Measurements from ENCODE around the gene MGST2. TPM values are rescaled to one million over a fixed set of nuclear protein-coding genes. Genes with fewer than 3 reads are reported as not detected.

MGST2 gene
- total RNA-seq, 2 experiments from 2014 or later = 0.70 to 3.0 TPM

DNA sequence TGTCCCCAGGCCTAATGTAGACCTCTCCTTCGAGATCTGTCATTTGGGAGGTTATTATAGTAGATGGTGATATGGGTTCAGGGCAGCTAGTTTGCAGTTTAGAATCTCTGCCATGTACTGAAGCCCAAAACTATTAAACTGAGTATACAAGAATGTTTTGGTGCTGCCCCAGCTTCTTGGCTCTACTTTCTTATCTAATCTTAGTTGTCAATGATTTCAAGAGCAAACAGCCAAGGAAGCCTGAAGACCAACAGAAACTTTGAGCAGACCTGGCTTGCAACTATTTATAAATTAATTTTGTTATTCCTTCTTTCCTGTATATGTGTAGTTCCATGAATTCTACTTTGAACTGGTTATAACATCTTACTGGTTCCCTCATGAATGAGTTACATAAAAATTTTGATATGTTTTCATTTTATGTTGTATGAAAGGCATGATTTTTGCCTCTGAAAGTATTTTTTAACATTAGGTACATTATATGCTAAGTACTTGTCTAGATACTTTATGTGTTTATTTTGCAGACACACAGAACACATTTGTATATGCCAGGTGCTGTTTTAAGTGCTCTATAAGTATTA, 2.0 kb upstream of the MGST2 start:
- TF ChIP-seq, protein P1, sequence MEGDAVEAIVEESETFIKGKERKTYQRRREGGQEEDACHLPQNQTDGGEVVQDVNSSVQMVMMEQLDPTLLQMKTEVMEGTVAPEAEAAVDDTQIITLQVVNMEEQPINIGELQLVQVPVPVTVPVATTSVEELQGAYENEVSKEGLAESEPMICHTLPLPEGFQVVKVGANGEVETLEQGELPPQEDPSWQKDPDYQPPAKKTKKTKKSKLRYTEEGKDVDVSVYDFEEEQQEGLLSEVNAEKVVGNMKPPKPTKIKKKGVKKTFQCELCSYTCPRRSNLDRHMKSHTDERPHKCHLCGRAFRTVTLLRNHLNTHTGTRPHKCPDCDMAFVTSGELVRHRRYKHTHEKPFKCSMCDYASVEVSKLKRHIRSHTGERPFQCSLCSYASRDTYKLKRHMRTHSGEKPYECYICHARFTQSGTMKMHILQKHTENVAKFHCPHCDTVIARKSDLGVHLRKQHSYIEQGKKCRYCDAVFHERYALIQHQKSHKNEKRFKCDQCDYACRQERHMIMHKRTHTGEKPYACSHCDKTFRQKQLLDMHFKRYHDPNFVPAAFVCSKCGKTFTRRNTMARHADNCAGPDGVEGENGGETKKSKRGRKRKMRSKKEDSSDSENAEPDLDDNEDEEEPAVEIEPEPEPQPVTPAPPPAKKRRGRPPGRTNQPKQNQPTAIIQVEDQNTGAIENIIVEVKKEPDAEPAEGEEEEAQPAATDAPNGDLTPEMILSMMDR (IDR thresholded peaks at IDR 0.05) = no peak
- Histone ChIP-seq H3K27ac (ENCODE audit: low read depth in 1 of 2, low read length in 2 of 2) (no peak overlapping the region), H3K27me3 (ENCODE audit: control insufficient read depth in 1 of 2, insufficient read depth in 2 of 2, low read length in 2 of 2) (no peaks in the 10 kb centered on the region), H3K4me3 (ENCODE audit: low read length) (no peak overlapping the region), H3K9me3 (ENCODE audit: control insufficient read depth in 1 of 2, insufficient read depth in 1 of 2, low read length in 2 of 2) (no peaks in the 10 kb centered on the region), H3K36me3 (ENCODE audit: insufficient read depth, low read length) (no peaks in the 10 kb centered on the region), H3K4me1 (ENCODE audit: insufficient read depth, low read length) (peaks cover 19% of the 10 kb centered on the region)
- ATAC-seq (ENCODE audit: poor library complexity) (no peak), DNase-seq (no peak)
- CTCF ChIA-PET = no interaction called here
- intact Hi-C loops (cut with DNase I, micrococcal nuclease) = no loop called here
- H3K27me3 Mint-ChIP-seq = no peaks in the 10 kb centered on the region
- peaks cover 22% of the 10 kb centered on the region for H3K4me1 Mint-ChIP-seq (ENCODE audit: low read depth)
- POLR2A ChIA-PET = no interaction called here
- H3K4me3 Mint-ChIP-seq = peak overlapping the region; percentile 58
- no peaks in the 10 kb centered on the region for H3K36me3 Mint-ChIP-seq (ENCODE audit: low read depth)
- H3K9me3 Mint-ChIP-seq = no peaks in the 10 kb centered on the region
- no peak overlapping the region for H3K27ac Mint-ChIP-seq

DNA sequence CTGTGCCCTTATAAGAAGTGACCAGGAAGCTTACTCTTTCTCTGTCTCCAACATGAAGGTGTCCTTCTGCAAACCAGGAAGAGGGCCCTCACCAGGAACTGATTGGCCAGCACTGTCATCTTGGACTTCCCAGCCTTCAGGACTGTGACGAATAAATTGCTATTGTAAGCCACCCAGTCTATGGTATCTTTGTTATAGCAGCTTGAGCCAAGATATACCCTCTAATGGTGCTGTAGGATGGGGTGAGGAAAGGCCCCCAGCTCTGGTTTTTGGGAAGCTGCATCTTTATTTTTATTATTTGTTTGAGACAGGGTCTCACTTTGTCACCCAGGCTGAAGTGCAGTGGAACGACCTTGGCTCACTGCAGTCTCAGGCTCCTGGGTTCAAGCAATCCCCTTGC, 1.2 kb upstream of the MGST2 start:
- peaks cover 21% of the 10 kb centered on the region for H3K4me1 Mint-ChIP-seq (ENCODE audit: low read depth)
- TF ChIP-seq, protein P1 (IDR thresholded peaks at IDR 0.05) = no peak
- H3K27ac ChIP-seq (ENCODE audit: low read depth in 1 of 2, low read length in 2 of 2) = no peak overlapping the region
- POLR2A ChIA-PET = interaction anchor here (3.1 kb wide), 1 partner anchor 109 kb away, joined by 16 read pairs; the partner anchor contains the start of gene SETD7
- CTCF ChIA-PET = no interaction called here
- intact Hi-C loops (cut with DNase I, micrococcal nuclease) = no loop called here
- H3K4me3 Mint-ChIP-seq = peak overlapping the region; percentile 58
- no peak overlapping the region for H3K27ac Mint-ChIP-seq
- no peaks in the 10 kb centered on the region for H3K9me3 Mint-ChIP-seq
- H3K4me3 ChIP-seq (ENCODE audit: low read length) = no peak overlapping the region
- peaks cover 17% of the 10 kb centered on the region for H3K4me1 ChIP-seq (ENCODE audit: insufficient read depth, low read length)
- no peaks in the 10 kb centered on the region for H3K9me3 ChIP-seq (ENCODE audit: control insufficient read depth in 1 of 2, insufficient read depth in 1 of 2, low read length in 2 of 2)
- H3K27me3 Mint-ChIP-seq = no peaks in the 10 kb centered on the region
- ATAC-seq (ENCODE audit: poor library complexity) = no peak
- no peaks in the 10 kb centered on the region for H3K36me3 Mint-ChIP-seq (ENCODE audit: low read depth)
- no peaks in the 10 kb centered on the region for H3K36me3 ChIP-seq (ENCODE audit: insufficient read depth, low read length)
- no peak for DNase-seq
- H3K27me3 ChIP-seq (ENCODE audit: control insufficient read depth in 1 of 2, insufficient read depth in 2 of 2, low read length in 2 of 2) = no peaks in the 10 kb centered on the region

DNA sequence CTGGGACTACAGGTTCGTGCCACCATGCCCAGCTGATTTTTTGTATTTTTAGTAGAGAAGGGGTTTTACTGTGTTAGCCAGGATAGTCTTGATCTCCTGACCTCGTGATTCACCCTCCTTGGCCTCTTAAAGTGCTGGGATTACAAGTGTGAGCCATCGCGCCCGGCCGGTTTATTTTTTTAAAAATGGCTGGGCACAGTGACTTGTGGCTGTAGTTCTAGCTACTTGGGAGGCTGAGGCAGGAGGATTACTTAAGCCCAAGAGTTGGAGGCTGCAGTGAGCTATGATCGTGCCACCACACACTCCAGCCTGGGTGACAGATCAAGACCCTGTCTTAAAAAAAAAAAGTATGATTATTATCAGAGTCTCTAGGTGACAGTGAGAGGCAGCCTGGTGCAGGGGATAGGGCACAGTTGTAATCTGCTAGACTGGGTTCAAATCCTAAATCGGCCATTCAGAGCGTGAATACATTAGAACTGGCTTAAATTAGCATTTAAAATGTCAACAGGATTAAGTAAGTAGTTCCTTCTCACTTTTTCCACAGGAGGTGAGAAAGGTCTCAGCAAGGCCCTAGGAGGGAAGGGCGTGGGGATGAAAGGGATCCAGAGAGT, 435 bp upstream of the MGST2 start:
- Mint-ChIP-seq H3K4me3 (peak overlapping the region; percentile 89), H3K4me1 (ENCODE audit: low read depth) (peaks cover 21% of the 10 kb centered on the region), H3K27ac (peak overlapping the region; percentile 70), H3K9me3 (no peaks in the 10 kb centered on the region), H3K36me3 (ENCODE audit: low read depth) (no peaks in the 10 kb centered on the region), H3K27me3 (no peaks in the 10 kb centered on the region)
- intact Hi-C loops (cut with DNase I, micrococcal nuclease) = no loop called here
- peaks cover 17% of the 10 kb centered on the region for H3K4me1 ChIP-seq (ENCODE audit: insufficient read depth, low read length)
- H3K4me3 ChIP-seq (ENCODE audit: low read length) = peak overlapping the region; percentile 71
- no peaks in the 10 kb centered on the region for H3K27me3 ChIP-seq (ENCODE audit: control insufficient read depth in 1 of 2, insufficient read depth in 2 of 2, low read length in 2 of 2)
- peak overlapping the region in 1 of 2 donors; percentile 32 for H3K27ac ChIP-seq (ENCODE audit: low read depth in 1 of 2, low read length in 2 of 2)
- TF ChIP-seq, protein P1 (IDR thresholded peaks at IDR 0.05) = no peak
- ATAC-seq (ENCODE audit: poor library complexity) (no peak), DNase-seq (no peak)
- no peaks in the 10 kb centered on the region for H3K36me3 ChIP-seq (ENCODE audit: insufficient read depth, low read length)
- CTCF ChIA-PET = no interaction called here
- POLR2A ChIA-PET = interaction anchor here (2.5 to 3.1 kb wide), 2 partner anchors 8 to 109 kb away, joined by 16 to 17 read pairs; partner anchors contain the start of gene SETD7
- no peaks in the 10 kb centered on the region for H3K9me3 ChIP-seq (ENCODE audit: control insufficient read depth in 1 of 2, insufficient read depth in 1 of 2, low read length in 2 of 2)

All from CD4-positive, alpha-beta T cell (primary cell).